WERI-Rb-1 (cell line): ENCODE measurements around the gene HOXD8.

ENCODE experiments used
- DNase-seq: peaks from one replicate; pipeline ENCODE4 v3.0.0-alpha.2; 2020
- H3K27ac ChIP-seq: fragments of 250-450 bp; sonication (Bioruptor Pico); 2 replicates; pipeline ENCODE4 v1.5.1; 2020; ENCODE audit warnings: mild to moderate bottlenecking, moderate library complexity
- H3K27me3 ChIP-seq: fragments of 250-450 bp; sonication (Bioruptor Pico); 2 replicates; pipeline ENCODE4 v1.5.1; 2021; ENCODE audit warnings: mild to moderate bottlenecking, low read depth, moderate library complexity; ENCODE audit not compliant: insufficient read depth, severe bottlenecking
- H3K36me3 ChIP-seq: fragments of 250-450 bp; sonication (Bioruptor Pico); 2 replicates; pipeline ENCODE4 v1.5.1; 2020; ENCODE audit warnings: mild to moderate bottlenecking, moderate library complexity
- H3K4me3 ChIP-seq: 2 replicates; pipeline ENCODE4 v1.5.1; 2011; ENCODE audit warnings: low read depth, mild to moderate bottlenecking, control low read depth, low read length
- H3K9me3 ChIP-seq: fragments of 250-450 bp; sonication (Bioruptor Pico); 2 replicates; pipeline ENCODE4 v1.5.1; 2021; ENCODE audit warnings: mild to moderate bottlenecking, moderate library complexity; ENCODE audit not compliant: severe bottlenecking
- TF ChIP-seq, protein P1 (sequence below): IDR thresholded peaks from 2 replicates; pipeline ENCODE4 v1.5.1; 2011; ENCODE audit warnings: low read depth, mild to moderate bottlenecking, control low read depth, inconsistent platforms, low read length

Gene HOXD8

GRCh38 chr2:176117162-176117822 lies 12.2 kb upstream of the HOXD8 start:
- Histone ChIP-seq H3K9me3 (peaks cover 21% of the 10 kb centered on the region), H3K27ac (no peak overlapping the region), H3K27me3 (peaks cover 98% of the 10 kb centered on the region), H3K4me3 (no peak overlapping the region), H3K36me3 (no peaks in the 10 kb centered on the region)
- TF ChIP-seq, protein P1, sequence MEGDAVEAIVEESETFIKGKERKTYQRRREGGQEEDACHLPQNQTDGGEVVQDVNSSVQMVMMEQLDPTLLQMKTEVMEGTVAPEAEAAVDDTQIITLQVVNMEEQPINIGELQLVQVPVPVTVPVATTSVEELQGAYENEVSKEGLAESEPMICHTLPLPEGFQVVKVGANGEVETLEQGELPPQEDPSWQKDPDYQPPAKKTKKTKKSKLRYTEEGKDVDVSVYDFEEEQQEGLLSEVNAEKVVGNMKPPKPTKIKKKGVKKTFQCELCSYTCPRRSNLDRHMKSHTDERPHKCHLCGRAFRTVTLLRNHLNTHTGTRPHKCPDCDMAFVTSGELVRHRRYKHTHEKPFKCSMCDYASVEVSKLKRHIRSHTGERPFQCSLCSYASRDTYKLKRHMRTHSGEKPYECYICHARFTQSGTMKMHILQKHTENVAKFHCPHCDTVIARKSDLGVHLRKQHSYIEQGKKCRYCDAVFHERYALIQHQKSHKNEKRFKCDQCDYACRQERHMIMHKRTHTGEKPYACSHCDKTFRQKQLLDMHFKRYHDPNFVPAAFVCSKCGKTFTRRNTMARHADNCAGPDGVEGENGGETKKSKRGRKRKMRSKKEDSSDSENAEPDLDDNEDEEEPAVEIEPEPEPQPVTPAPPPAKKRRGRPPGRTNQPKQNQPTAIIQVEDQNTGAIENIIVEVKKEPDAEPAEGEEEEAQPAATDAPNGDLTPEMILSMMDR, result no peak
- no peak for DNase-seq

GRCh38 chr2:176117823-176118371 lies 11.6 kb upstream of the HOXD8 start:
- H3K9me3 ChIP-seq, result peaks cover 21% of the 10 kb centered on the region
- no peak overlapping the region for H3K27ac ChIP-seq
- H3K27me3 ChIP-seq, result peaks cover 98% of the 10 kb centered on the region
- TF ChIP-seq, protein P1, result no peak
- no peak overlapping the region for H3K4me3 ChIP-seq
- no peak for DNase-seq
- H3K36me3 ChIP-seq, result no peaks in the 10 kb centered on the region

DNA sequence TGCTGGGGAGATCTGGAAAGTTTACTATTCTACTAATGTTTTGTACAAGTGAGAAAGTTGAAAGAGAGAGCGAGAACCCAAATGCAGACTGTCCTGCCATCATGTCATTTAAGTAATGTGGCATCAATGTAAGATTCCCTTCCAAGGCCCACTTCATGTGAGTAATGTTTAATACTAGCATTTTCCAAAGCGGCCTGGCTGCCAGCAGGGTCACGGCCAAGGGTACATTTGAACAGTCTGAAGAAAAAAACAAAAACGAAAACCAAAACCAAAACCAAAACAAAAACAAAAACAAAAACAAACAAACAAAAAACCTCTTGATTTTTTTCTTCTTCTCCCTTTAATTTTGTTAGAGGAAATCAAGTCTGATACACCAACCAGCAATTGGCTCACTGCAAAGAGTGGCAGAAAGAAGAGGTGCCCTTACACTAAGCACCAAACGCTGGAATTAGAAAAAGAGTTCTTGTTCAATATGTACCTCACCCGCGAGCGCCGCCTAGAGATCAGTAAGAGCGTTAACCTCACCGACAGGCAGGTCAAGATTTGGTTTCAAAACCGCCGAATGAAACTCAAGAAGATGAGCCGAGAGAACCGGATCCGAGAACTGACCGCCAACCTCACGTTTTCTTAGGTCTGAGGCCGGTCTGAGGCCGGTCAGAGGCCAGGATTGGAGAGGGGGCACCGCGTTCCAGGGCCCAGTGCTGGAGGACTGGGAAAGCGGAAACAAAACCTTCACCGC lies 10.7 kb upstream of the HOXD8 start:
- H3K4me3 ChIP-seq, result no peak overlapping the region

DNA sequence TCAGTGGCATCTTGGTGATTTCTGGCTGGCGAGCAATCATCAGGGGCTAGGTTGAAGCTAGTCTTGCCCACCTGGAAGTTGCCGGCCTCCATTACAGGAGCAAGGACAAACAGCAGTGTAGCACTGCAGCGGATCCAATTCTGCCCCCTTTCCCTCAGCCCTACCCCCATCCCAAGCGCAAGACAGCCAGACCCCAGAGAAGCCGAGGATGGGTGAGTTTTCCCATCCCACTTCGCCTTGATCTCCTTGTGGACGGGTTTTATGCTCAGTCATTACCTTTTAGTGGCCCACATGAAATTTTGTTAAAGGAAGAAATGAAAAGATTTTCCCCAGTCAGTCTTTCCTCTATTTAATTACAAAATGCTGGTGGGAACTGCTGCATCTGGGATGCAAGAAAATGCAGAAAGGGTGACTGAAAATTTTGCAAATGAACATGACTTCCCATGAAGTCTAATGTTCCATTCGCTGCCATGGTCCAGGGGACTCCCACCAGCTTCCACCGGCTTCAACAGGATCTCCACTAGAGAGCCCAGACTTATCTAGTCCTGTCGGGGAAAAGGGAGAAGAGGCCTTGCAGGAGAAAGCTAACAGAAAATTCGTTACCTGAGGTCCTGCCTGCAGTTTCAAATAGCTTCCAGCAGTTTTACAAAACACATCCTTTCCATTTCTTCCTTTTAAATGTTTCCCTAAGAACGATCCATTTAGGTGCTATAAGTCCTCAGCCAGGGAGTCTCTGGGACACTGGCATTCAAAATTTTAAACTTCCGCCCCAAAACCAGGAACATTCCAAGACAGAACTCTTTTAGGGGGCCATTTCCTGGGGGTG lies 8.9 kb upstream of the HOXD8 start:
- H3K4me3 ChIP-seq, result no peak overlapping the region
- peaks cover 98% of the 10 kb centered on the region for H3K27me3 ChIP-seq
- TF ChIP-seq, protein P1, result no peak
- no peak for DNase-seq
- peaks cover 21% of the 10 kb centered on the region for H3K9me3 ChIP-seq
- no peak overlapping the region for H3K27ac ChIP-seq
- H3K36me3 ChIP-seq, result no peaks in the 10 kb centered on the region

More for the DNA sequence above, 10.7 kb upstream of the HOXD8 start:
- TF ChIP-seq, protein P1, result peak; percentile 66
- no peak overlapping the region for H3K27ac ChIP-seq
- H3K27me3 ChIP-seq, result peaks cover 98% of the 10 kb centered on the region
- H3K9me3 ChIP-seq, result peaks cover 21% of the 10 kb centered on the region
- H3K36me3 ChIP-seq, result no peaks in the 10 kb centered on the region
- DNase-seq, result peak; percentile 49

- H3K27me3 ChIP-seq, result peaks cover 98% of the 10 kb centered on the region
These were observed 8.1 kb upstream of the HOXD8 start for GRCh38 chr2:176121190-176122051.

More at GRCh38 chr2:176121190-176122051, 8.1 kb upstream of the HOXD8 start:
- Histone ChIP-seq H3K9me3 (peaks cover 18% of the 10 kb centered on the region), H3K36me3 (no peaks in the 10 kb centered on the region), H3K4me3 (no peak overlapping the region), H3K27ac (no peak overlapping the region)
- no peak for DNase-seq
- TF ChIP-seq, protein P1, result no peak
